ENCODE results near the gene KPNB1.

KPNB1 gene

DNA sequence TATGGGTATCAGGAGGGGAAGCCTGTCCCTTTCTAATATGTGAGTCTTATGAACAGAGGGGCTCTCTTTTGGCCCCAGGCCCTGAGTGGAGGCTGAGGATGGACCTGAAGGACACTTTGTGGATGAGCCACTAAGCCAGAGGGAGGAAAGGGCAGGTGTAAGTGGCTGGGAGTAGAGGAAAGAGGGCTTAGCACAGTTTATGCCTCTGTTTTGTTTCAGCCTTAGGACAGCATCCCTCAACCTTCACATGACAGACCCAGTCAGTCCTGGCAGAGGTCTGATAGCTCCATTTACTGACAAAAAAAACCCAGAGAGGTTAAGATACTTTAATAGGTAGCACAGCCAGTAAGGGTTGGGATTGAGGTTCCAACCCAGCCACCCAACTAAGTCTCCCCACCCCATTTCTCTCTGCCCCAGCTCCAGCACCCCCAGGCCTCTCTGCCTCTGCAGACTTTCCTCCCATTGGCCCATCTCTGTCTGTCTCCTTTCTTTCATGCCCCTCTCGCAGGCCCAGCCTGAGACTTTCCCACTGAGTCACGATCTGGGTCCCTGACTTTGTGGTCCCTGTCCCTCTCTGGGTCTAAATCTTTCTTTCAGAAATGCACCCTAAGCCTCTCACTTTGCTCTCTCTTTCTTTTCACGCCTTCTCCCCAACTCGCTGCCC is 78.6 kb downstream of the KPNB1 start:
- no peak for DNase-seq (ENCODE audit: low spot score)

DNA sequence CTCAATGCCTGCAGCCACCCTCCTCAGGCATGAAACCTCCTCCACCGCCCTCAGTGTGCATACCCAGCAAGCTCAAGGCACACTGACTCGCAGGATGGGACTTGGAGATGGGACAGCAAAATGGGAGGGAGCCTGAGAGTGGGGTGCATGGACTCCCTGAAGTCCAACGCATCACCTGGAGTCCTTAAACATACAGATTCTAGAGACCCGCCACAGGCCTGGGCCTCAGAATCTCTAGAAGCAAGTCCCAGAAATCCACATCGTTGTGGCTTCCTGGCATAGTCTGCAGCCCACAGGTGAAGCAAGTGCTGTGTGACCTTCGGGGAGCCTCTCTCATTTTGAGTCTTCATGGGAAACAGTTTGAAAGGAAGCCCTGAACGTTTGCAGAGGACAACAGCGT is 79.8 kb downstream of the KPNB1 start:
- TF ChIP-seq, protein P1, sequence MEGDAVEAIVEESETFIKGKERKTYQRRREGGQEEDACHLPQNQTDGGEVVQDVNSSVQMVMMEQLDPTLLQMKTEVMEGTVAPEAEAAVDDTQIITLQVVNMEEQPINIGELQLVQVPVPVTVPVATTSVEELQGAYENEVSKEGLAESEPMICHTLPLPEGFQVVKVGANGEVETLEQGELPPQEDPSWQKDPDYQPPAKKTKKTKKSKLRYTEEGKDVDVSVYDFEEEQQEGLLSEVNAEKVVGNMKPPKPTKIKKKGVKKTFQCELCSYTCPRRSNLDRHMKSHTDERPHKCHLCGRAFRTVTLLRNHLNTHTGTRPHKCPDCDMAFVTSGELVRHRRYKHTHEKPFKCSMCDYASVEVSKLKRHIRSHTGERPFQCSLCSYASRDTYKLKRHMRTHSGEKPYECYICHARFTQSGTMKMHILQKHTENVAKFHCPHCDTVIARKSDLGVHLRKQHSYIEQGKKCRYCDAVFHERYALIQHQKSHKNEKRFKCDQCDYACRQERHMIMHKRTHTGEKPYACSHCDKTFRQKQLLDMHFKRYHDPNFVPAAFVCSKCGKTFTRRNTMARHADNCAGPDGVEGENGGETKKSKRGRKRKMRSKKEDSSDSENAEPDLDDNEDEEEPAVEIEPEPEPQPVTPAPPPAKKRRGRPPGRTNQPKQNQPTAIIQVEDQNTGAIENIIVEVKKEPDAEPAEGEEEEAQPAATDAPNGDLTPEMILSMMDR (IDR thresholded peaks at IDR 0.05; ENCODE audit: extremely low read depth, missing control alignments) = no peak
- DNase-seq (ENCODE audit: low spot score) = no peak

More for the DNA sequence above, 78.6 kb downstream of the KPNB1 start:
- TF ChIP-seq, protein P1 (IDR thresholded peaks at IDR 0.05; ENCODE audit: extremely low read depth, missing control alignments) = no peak

- DNase-seq (ENCODE audit: low spot score) = no peak
- TF ChIP-seq, protein P1 (IDR thresholded peaks at IDR 0.05; ENCODE audit: extremely low read depth, missing control alignments) = no peak
Measured at GRCh38 chr17:47730681-47731080, 81.0 kb downstream of the KPNB1 start.

DNA sequence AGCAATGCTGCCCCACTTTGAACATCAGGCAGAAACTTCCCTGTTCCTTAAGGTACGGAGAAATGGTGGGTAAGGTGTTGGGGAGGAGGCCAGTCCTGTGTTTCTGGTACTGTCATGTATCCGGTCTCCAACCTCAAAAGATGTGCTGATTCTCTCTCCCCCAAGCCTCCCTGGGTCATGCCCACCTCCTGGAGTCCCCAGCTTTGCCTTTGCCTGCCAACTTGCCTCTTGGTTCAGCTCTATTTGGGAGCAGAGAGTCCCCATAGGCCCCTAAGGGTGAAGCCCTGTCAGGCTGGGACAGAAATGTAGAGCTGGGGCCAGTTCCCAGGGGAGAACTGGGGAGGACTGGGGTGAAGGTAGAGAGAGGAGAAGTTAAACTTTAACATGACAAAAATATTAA is 81.7 kb downstream of the KPNB1 start:
- DNase-seq (ENCODE audit: low spot score) = no peak

DNA sequence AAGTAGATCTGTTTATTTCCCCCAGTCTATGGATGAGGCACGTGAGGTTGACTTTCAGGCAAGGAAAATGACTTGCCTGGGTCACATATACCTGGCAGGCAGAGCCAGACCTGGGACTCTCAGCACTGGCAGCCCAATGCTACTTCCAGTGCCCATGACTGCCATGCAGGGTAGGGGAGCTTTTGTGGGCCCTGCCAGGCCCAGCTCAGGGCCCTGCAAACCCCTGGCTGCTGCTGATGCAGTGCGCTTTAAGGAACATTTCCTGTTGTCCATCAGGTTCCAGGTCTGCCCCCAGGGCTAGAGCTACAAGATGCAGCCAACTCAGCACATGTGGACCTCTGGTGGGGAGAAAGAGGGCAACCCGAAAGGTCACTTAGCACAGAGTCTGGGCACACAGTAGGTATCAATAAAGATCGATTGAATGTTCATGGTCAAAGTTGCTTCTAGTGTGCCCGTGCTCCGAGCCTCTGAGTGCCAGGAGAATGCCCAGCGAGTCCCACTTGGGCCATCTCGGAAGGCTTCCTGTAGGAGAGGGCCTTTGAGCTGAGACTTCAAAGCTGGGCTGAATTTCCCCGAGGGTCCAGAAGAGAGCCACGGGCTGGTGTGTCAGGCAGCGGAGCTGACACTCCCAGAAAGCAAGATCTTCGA is 82.8 kb downstream of the KPNB1 start:
- TF ChIP-seq, protein P1 (IDR thresholded peaks at IDR 0.05; ENCODE audit: extremely low read depth, missing control alignments) = no peak
- no peak for DNase-seq (ENCODE audit: low spot score)

More for the DNA sequence above, 81.7 kb downstream of the KPNB1 start:
- TF ChIP-seq, protein P1 (IDR thresholded peaks at IDR 0.05; ENCODE audit: extremely low read depth, missing control alignments) = no peak

DNA sequence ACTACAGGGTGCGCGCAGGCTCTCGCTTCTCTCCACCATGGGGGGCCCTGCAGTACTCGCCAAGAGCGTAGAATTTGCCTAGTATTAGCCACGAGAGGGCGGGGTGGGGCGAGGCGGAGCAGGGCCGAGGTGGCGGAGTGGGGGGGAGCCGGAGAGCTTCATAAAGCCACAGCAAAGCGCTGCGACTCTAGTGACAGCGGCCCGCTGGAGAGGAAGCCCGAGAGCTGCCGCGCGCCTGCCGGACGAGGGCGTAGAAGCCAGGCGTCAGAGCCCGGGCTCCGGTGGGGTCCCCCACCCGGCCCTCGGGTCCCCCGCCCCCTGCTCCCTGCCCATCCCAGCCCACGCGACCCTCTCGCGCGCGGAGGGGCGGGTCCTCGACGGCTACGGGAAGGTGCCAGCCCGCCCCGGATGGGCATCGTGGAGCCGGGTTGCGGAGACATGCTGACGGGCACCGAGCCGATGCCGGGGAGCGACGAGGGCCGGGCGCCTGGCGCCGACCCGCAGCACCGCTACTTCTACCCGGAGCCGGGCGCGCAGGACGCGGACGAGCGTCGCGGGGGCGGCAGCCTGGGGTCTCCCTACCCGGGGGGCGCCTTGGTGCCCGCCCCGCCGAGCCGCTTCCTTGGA is 83.4 kb downstream of the KPNB1 start, which contains the start of gene TBX21:
Gene TBX21, plus strand, starts transcription at position 190 of the 627 bp plus-strand sequence. Its CDS starts 219 bp downstream, at position 409.
- peak; percentile 92 for DNase-seq (ENCODE audit: low spot score)
- TF ChIP-seq, protein P1 (IDR thresholded peaks at IDR 0.05; ENCODE audit: extremely low read depth, missing control alignments) = peak; percentile 0
